H1 (cell line): Measurements from ENCODE around the gene TM9SF3. TPM values are rescaled to one million over a fixed set of nuclear protein-coding genes. Genes with fewer than 3 reads are reported as not detected.

Source experiments
- CTCF ChIA-PET: fragments of 300-600 bp; sonication (Branson Sonifier 250); formaldehyde crosslinking; loops from one replicate; lab custom pipeline; 2021; ENCODE audit not compliant: partially characterized antibody; lab: Charles Lee
- POLR2A ChIA-PET: fragments of 300-600 bp; sonication (Branson Sonifier 250); formaldehyde crosslinking; loops from one replicate; lab custom pipeline; 2021; ENCODE audit warnings: inconsistent platforms; ENCODE audit not compliant: partially characterized antibody; lab: Charles Lee
- DNase-seq, 2 experiments: peaks; one replicate each; pipeline versions ENCODE4 v3.0.0 to v3.0.0-alpha.2; 2010 to 2022; ENCODE audit warnings: low spot score in 2 of 2, low read depth in 1 of 2, mixed read lengths in 1 of 2
- FAIRE-seq: peaks from 2 replicates; lab custom pipeline; 2011; peaks lifted over from hg19 to GRCh38; lab: Jason Lieb, UNC
- H2AFZ ChIP-seq: 2 replicates; pipeline ENCODE4 v1.8.1; 2012; ENCODE audit warnings: low read length, inconsistent platforms
- H2AK5ac ChIP-seq: 2 replicates; pipeline ENCODE4 v1.6.1; 2013; ENCODE audit warnings: low read depth, low read length
- H2BK120ac ChIP-seq: replicated peaks from 2 replicates; pipeline ENCODE3; 2013; ENCODE audit warnings: low read depth, low read length, inconsistent platforms
- H2BK12ac ChIP-seq: 2 replicates; pipeline ENCODE4 v1.6.1; 2013; ENCODE audit warnings: low read depth, low read length
- H2BK15ac ChIP-seq: 2 replicates; pipeline ENCODE4 v1.6.1; 2013; ENCODE audit warnings: low read length
- H2BK20ac ChIP-seq: 2 replicates; pipeline ENCODE4 v1.6.1; 2013; ENCODE audit warnings: low read length
- H2BK5ac ChIP-seq: 2 replicates; pipeline ENCODE4 v1.6.1; 2013; ENCODE audit warnings: low read depth, low read length
- H3K14ac ChIP-seq: 2 replicates; pipeline ENCODE4 v1.6.1; 2013; ENCODE audit warnings: inconsistent platforms; ENCODE audit not compliant: insufficient read length
- H3K18ac ChIP-seq: 2 replicates; pipeline ENCODE4 v1.6.1; 2013; ENCODE audit warnings: low read length; ENCODE audit errors: extremely low read depth
- H3K23ac ChIP-seq: 2 replicates; pipeline ENCODE4 v1.6.1; 2013; ENCODE audit warnings: inconsistent platforms; ENCODE audit not compliant: insufficient read length
- H3K23me2 ChIP-seq: 2 replicates; pipeline ENCODE4 v1.6.1; 2013; ENCODE audit warnings: low read depth, low read length
- H3K27ac ChIP-seq: 2 replicates; pipeline ENCODE4 v1.6.1; 2011; ENCODE audit warnings: low read depth, low read length, inconsistent platforms
- H3K27me3 ChIP-seq, 4 experiments: replicated peaks in 1 of 4; 1 replicate in 1 of 4; 2 replicates in 3 of 4; pipeline versions ENCODE4 v1.6.1 to v1.8.1; 2011 to 2013; ENCODE audit warnings: low read length in 3 of 4, mild to moderate bottlenecking in 3 of 4, inconsistent platforms in 2 of 4, mixed read lengths in 2 of 4, moderate library complexity in 1 of 4; ENCODE audit not compliant: control insufficient read depth in 3 of 4, insufficient read depth in 3 of 4; ENCODE audit errors: extremely low read depth in 1 of 4
- H3K36me3 ChIP-seq, 4 experiments: 2 replicates each; pipeline versions ENCODE4 v1.6.1 to v1.8.1; 2011 to 2013; ENCODE audit warnings: mild to moderate bottlenecking in 4 of 4, low read length in 3 of 4, moderate library complexity in 2 of 4, control low read depth in 1 of 4, inconsistent platforms in 1 of 4; ENCODE audit not compliant: insufficient read depth in 4 of 4, control insufficient read depth in 2 of 4
- H3K4ac ChIP-seq: replicated peaks from 2 replicates; pipeline ENCODE3; 2013; ENCODE audit warnings: low read length, low read depth, mixed read lengths, inconsistent platforms; ENCODE audit not compliant: insufficient read length
- H3K4me1 ChIP-seq, 4 experiments: replicated peaks in 1 of 4; 1 replicate in 1 of 4; 2 replicates in 3 of 4; pipeline versions ENCODE4 v1.6.1 to v1.8.1; 2011 to 2013; ENCODE audit warnings: low read length in 3 of 4, inconsistent platforms in 2 of 4, mixed read lengths in 1 of 4; ENCODE audit not compliant: insufficient read depth in 4 of 4, control insufficient read depth in 3 of 4
- H3K4me2 ChIP-seq, 2 experiments: 2 replicates each; pipeline versions ENCODE4 v1.6.1 to v1.8.1; 2011 to 2013; ENCODE audit warnings: low read depth in 2 of 2, low read length in 2 of 2, control low read depth in 1 of 2, inconsistent platforms in 1 of 2, mild to moderate bottlenecking in 1 of 2; ENCODE audit not compliant: insufficient read depth in 1 of 2
- H3K4me3 ChIP-seq, 4 experiments: fragments of 200-600, 300-600 bp in 1 of 4; sonication (generic), shearing (Covaris generic), sonication (Bioruptor Twin) in 1 of 4; 2 replicates each; pipeline versions ENCODE4 v1.5.1 to v1.8.1; 2011 to 2016; ENCODE audit warnings: low read length in 4 of 4, low read depth in 3 of 4, control low read depth in 2 of 4, inconsistent platforms in 2 of 4, mild to moderate bottlenecking in 2 of 4, mixed read lengths in 1 of 4, moderate library complexity in 1 of 4; ENCODE audit not compliant: insufficient read depth in 2 of 4; ENCODE audit errors: extremely low read depth in 1 of 4
- H3K56ac ChIP-seq: replicated peaks from 2 replicates; pipeline ENCODE3; 2013; ENCODE audit warnings: low read depth, mild to moderate bottlenecking, mixed read lengths, low read length, inconsistent platforms; ENCODE audit not compliant: insufficient read length
- H3K79me1 ChIP-seq: 2 replicates; pipeline ENCODE4 v1.6.1; 2013; ENCODE audit warnings: low read depth, low read length, control low read depth
- H3K79me2 ChIP-seq, 2 experiments: 2 replicates each; pipeline versions ENCODE4 v1.6.1 to v1.8.1; 2012 to 2013; ENCODE audit warnings: low read length in 2 of 2, mild to moderate bottlenecking in 2 of 2, inconsistent platforms in 1 of 2; ENCODE audit not compliant: insufficient read depth in 2 of 2, control insufficient read depth in 1 of 2
- H3K9ac ChIP-seq, 4 experiments: replicated peaks in 1 of 4; 1 replicate in 1 of 4; 2 replicates in 3 of 4; pipeline versions ENCODE4 v1.6.1 to v1.8.1; 2011 to 2013; ENCODE audit warnings: low read depth in 3 of 4, low read length in 3 of 4, control low read depth in 2 of 4, mild to moderate bottlenecking in 2 of 4, moderate library complexity in 2 of 4, inconsistent platforms in 1 of 4; ENCODE audit errors: extremely low read depth in 1 of 4
- H3K9me3 ChIP-seq, 2 experiments: 2 replicates each; pipeline versions ENCODE4 v1.6.1 to v1.8.1; 2012 to 2013; ENCODE audit warnings: mild to moderate bottlenecking in 2 of 2, moderate library complexity in 2 of 2, control low read depth in 1 of 2, inconsistent platforms in 1 of 2, low read depth in 1 of 2, low read length in 1 of 2, mixed read lengths in 1 of 2; ENCODE audit not compliant: insufficient read depth in 2 of 2
- H4K20me1 ChIP-seq, 2 experiments: replicated peaks in 1 of 2; 2 replicates each; pipeline versions ENCODE3 to v1.8.1; 2011 to 2013; ENCODE audit warnings: inconsistent platforms in 2 of 2, low read length in 2 of 2, mild to moderate bottlenecking in 1 of 2; ENCODE audit not compliant: insufficient read depth in 2 of 2, control insufficient read depth in 1 of 2
- H4K5ac ChIP-seq: 2 replicates; pipeline ENCODE4 v1.6.1; 2013; ENCODE audit warnings: low read length, low read depth, mixed read lengths, inconsistent platforms; ENCODE audit not compliant: insufficient read length
- H4K8ac ChIP-seq: 2 replicates; pipeline ENCODE4 v1.8.0; 2013; ENCODE audit warnings: mild to moderate bottlenecking, moderate library complexity, low read length, inconsistent platforms; ENCODE audit not compliant: insufficient read depth; ENCODE audit errors: extremely low read depth
- H4K91ac ChIP-seq: replicated peaks from 2 replicates; pipeline ENCODE3; 2013; ENCODE audit warnings: low read length, mixed read lengths, inconsistent platforms; ENCODE audit not compliant: insufficient read length
- GTF2F1 ChIP-seq: IDR thresholded peaks from 2 replicates; pipeline ENCODE4 v1.6.1; 2012; ENCODE audit warnings: low read depth, low read length, improper control_type of control experiment, borderline replicate concordance
- RAD21 ChIP-seq, 2 experiments: IDR thresholded peaks in 1 of 2; conservative IDR thresholded peaks in 1 of 2; 2 replicates each; pipeline ENCODE4 v1.6.1; 2011; ENCODE audit warnings: low read depth in 2 of 2, low read length in 2 of 2, improper control_type of control experiment in 1 of 2, inconsistent platforms in 1 of 2, mild to moderate bottlenecking in 1 of 2, moderate library complexity in 1 of 2
- WGBS, 2 experiments: shearing (Covaris generic) in 1 of 2; methylation state at CpG; one replicate each; pipeline versions ENCODE4 v1.1.6 to v1.1.7; 2013 to 2015; ENCODE audit warnings: low lambda C conversion rate in 2 of 2, mixed read lengths in 2 of 2, inconsistent platforms in 1 of 2, low coverage in 1 of 2, missing lambda C conversion rate in 1 of 2; ENCODE audit not compliant: insufficient replicate concordance in 2 of 2, insufficient coverage in 1 of 2, insufficient read length in 1 of 2; ENCODE audit errors: extremely low coverage in 1 of 2, missing lambda C conversion rate in 1 of 2; 5-methylcytosine and 5-hydroxymethylcytosine counted together
- polyA plus RNA-seq, 7 experiments: library from polyadenylated mRNA; depleted of rRNA in 3 of 7; stranded (reverse) in 5 of 7; unstranded in 2 of 7; fragments of >200 nt in 5 of 7; fragments of 200-250 nt in 2 of 7; gene quantifications; 1 replicate in 5 of 7; 2 replicates in 1 of 7; 4 replicates in 1 of 7; pipeline versions ENCODE4 v1.2.1 to v1.2.3, GENCODE V29; 2011 to 2013; ENCODE audit warnings: missing spikeins in 2 of 7, mixed read lengths in 2 of 7
- total RNA-seq: library from RNA; stranded (reverse); fragmentation: NEBNext Ultra II Directional; extraction: Animal tissue kit (Norgen Biotek cat#: 25700); gene quantifications from 2 replicates; pipeline ENCODE4 v1.2.1, GENCODE V29; 2021

The TM9SF3 gene
- total and polyA plus RNA-seq, 2 of the 8 experiments (the other 6 are each of a cell fraction or from before 2014, with no cell fraction given), result 123 to 127 TPM

- Histone ChIP-seq H2BK12ac (no peak overlapping the region), H3K23ac (no peak overlapping the region), H2BK120ac (no peak overlapping the region), H3K4ac (no peak overlapping the region), H2BK5ac (no peak overlapping the region), H3K4me3 (no peak overlapping the region), H4K5ac (no peak overlapping the region), H4K91ac (no peak overlapping the region), H3K36me3 (no peaks in the 10 kb centered on the region), H3K4me2 (no peak overlapping the region), H2AK5ac (no peak overlapping the region), H3K56ac (no peak overlapping the region), H3K27ac (no peak overlapping the region), H2BK20ac (no peak overlapping the region), H3K9me3 (no peaks in the 10 kb centered on the region), H3K4me1 (peaks cover 0 to 6% (median 2%) of the 10 kb centered on the region in 4 experiments; a peak in 3 of 7 replicates), H3K79me1 (no peaks in the 10 kb centered on the region), H3K9ac (no peak overlapping the region), H2BK15ac (no peak overlapping the region), H3K79me2 (no peaks in the 10 kb centered on the region), H3K14ac (no peak overlapping the region), H3K27me3 (no peaks in the 10 kb centered on the region), H2AFZ (no peak overlapping the region), H4K20me1 (no peaks in the 10 kb centered on the region), H4K8ac (no peak overlapping the region), H3K23me2 (no peaks in the 10 kb centered on the region; the same call in 1 of the 2 replicates), H3K18ac (no peak overlapping the region)
- FAIRE-seq (no peak), DNase-seq (no peak)
- ChIA-PET POLR2A (no interaction called here), CTCF (interaction anchor here (1.4 to 2.0 kb wide), 3 partner anchors 9 to 417 kb away, joined by 4 to 5 read pairs (median 4); no protein-coding TSS in a partner anchor)
- TF ChIP-seq GTF2F1, result no peak
- TF ChIP-seq RAD21 (IDR thresholded peaks at IDR 0.05 in 1 of 2, conservative IDR thresholded peaks at IDR 0.05 in 1 of 2; ENCODE audit: low read depth in 2 of 2, low read length in 2 of 2), result no peak
- 80% methylated on average over 3 of the region's 3 CpGs; no CpG with 5 or more reads in 1 of the 2 experiments for WGBS, 2 experiments
Measured at GRCh38 chr10:96608262-96608661, 21.4 kb upstream of the TM9SF3 start.
